ENCODE measurements around the gene TENM4.

DNA sequence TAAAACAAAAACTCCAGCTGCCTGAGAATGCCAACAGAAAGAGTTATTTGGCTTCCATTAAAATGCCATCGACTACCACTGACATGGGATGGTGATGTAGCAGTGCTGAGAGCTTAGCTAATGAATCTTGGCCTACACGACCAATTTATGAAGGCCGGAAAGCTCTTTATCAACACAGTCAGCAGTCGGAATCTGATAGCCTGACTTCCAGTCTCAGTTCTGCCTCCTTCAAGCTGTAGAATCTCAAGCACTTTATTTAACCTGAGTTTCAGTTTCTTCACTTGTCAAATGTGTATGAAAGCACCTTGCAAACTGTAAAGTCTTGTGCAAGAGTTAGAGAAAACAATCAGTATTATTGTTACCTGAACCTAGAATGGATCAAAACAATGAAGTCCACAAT lies 530.5 kb downstream of the TENM4 start:
- TF ChIP-seq, protein P1, sequence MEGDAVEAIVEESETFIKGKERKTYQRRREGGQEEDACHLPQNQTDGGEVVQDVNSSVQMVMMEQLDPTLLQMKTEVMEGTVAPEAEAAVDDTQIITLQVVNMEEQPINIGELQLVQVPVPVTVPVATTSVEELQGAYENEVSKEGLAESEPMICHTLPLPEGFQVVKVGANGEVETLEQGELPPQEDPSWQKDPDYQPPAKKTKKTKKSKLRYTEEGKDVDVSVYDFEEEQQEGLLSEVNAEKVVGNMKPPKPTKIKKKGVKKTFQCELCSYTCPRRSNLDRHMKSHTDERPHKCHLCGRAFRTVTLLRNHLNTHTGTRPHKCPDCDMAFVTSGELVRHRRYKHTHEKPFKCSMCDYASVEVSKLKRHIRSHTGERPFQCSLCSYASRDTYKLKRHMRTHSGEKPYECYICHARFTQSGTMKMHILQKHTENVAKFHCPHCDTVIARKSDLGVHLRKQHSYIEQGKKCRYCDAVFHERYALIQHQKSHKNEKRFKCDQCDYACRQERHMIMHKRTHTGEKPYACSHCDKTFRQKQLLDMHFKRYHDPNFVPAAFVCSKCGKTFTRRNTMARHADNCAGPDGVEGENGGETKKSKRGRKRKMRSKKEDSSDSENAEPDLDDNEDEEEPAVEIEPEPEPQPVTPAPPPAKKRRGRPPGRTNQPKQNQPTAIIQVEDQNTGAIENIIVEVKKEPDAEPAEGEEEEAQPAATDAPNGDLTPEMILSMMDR (IDR thresholded peaks at IDR 0.05): no peak
- TF ChIP-seq POLR2AphosphoS5 (IDR thresholded peaks at IDR 0.05; ENCODE audit: low read depth, low read length): no peak
- TF ChIP-seq SIN3A (IDR thresholded peaks at IDR 0.05; ENCODE audit: borderline replicate concordance, insufficient read depth, low read depth, low read length): no peak
